ENCODE data around the gene ANKS1B.

ANKS1B gene

GRCh38 chr12:99549651-99550050, 435.1 kb downstream of the ANKS1B start:
- no peak for DNase-seq

- DNase-seq, result no peak
Measured at GRCh38 chr12:99549196-99549595, 435.5 kb downstream of the ANKS1B start.

GRCh38 chr12:99544457-99544856, 440.3 kb downstream of the ANKS1B start:
- DNase-seq, result no peak

GRCh38 chr12:99529966-99530365, 454.8 kb downstream of the ANKS1B start:
- DNase-seq, result no peak

GRCh38 chr12:99528478-99528877, 456.3 kb downstream of the ANKS1B start:
- DNase-seq, result no peak

GRCh38 chr12:99523853-99524252, 460.9 kb downstream of the ANKS1B start:
- no peak for DNase-seq

- DNase-seq, result no peak
Measured at GRCh38 chr12:99522456-99522855, 462.3 kb downstream of the ANKS1B start.

GRCh38 chr12:99521664-99522063, 463.1 kb downstream of the ANKS1B start:
- no peak for DNase-seq

- no peak for DNase-seq
Measured at GRCh38 chr12:99513066-99513465, 471.7 kb downstream of the ANKS1B start.

GRCh38 chr12:99505805-99506204, 478.9 kb downstream of the ANKS1B start:
- no peak for DNase-seq

GRCh38 chr12:99498756-99499155, 486.0 kb downstream of the ANKS1B start:
- no peak for DNase-seq

GRCh38 chr12:99495799-99496198, 488.9 kb downstream of the ANKS1B start:
- DNase-seq, result no peak

- peak; percentile 3 for DNase-seq
Measured at GRCh38 chr12:99493197-99493596, 491.5 kb downstream of the ANKS1B start.

- DNase-seq, result no peak
Measured at GRCh38 chr12:99486277-99486676, 498.5 kb downstream of the ANKS1B start.

- no peak for DNase-seq
Measured at GRCh38 chr12:99479149-99479548, 505.6 kb downstream of the ANKS1B start.

GRCh38 chr12:99476956-99477355, 507.8 kb downstream of the ANKS1B start:
- no peak for DNase-seq

- no peak for DNase-seq
Measured at GRCh38 chr12:99455350-99456035, 529.2 kb downstream of the ANKS1B start.

- DNase-seq, result no peak
Measured at GRCh38 chr12:99454539-99455172, 530.1 kb downstream of the ANKS1B start.

- DNase-seq, result no peak
Measured at GRCh38 chr12:99453836-99454538, 530.7 kb downstream of the ANKS1B start.

- no peak for DNase-seq
Measured at GRCh38 chr12:99450036-99450630, 534.6 kb downstream of the ANKS1B start.

GRCh38 chr12:99444859-99445316, 539.8 kb downstream of the ANKS1B start:
- no peak for DNase-seq

GRCh38 chr12:99442758-99443157, 542.0 kb downstream of the ANKS1B start:
- DNase-seq, result no peak

- DNase-seq, result no peak
Measured at GRCh38 chr12:99439399-99439798, 545.3 kb downstream of the ANKS1B start.

- DNase-seq, result no peak
Measured at GRCh38 chr12:99436584-99436983, 548.2 kb downstream of the ANKS1B start.
